Naive B cell (primary cell): ENCODE results near the gene LRP3. TPM values are rescaled to one million over a fixed set of nuclear protein-coding genes. Genes with fewer than 3 reads are reported as not detected.
"Not testable (repeated sequence)": the region's sequence is repeated elsewhere in the genome, so short reads cannot be mapped to it uniquely, and the experiment has no call there.

Experiments used
- ATAC-seq, 2 donors: fragments of 150-1000 bp; cut with Tn5 transposase; 2 replicates each; pipeline ENCODE4 v1.10.0; 2021; ENCODE audit warnings: low read depth in 2 of 2, mild to moderate bottlenecking in 2 of 2, moderate library complexity in 2 of 2
- DNase-seq: peaks from one replicate; pipeline ENCODE4 v3.0.0; 2022
- H3K27ac Mint-ChIP-seq, 6 donors: one replicate each; pipeline ENCODE4 v1.8.0; 2020 to 2022; ENCODE audit warnings: mild to moderate bottlenecking in 6 of 6, mixed read lengths in 6 of 6, moderate library complexity in 5 of 6, inconsistent platforms in 2 of 6
- H3K27me3 Mint-ChIP-seq, 3 donors: one replicate each; pipeline ENCODE4 v1.8.0; 2021 to 2022; ENCODE audit warnings: mixed read lengths in 3 of 3, mild to moderate bottlenecking in 1 of 3
- H3K36me3 Mint-ChIP-seq, 2 donors: one replicate each; pipeline ENCODE4 v1.8.0; 2020 to 2022; ENCODE audit warnings: mixed read lengths in 2 of 2, inconsistent platforms in 1 of 2, mild to moderate bottlenecking in 1 of 2
- H3K4me1 Mint-ChIP-seq, 3 donors: one replicate each; pipeline ENCODE4 v1.8.0; 2020 to 2022; ENCODE audit warnings: mixed read lengths in 3 of 3, inconsistent platforms in 1 of 3, mild to moderate bottlenecking in 1 of 3, moderate library complexity in 1 of 3
- H3K4me3 Mint-ChIP-seq, 8 donors: one replicate each; pipeline ENCODE4 v1.8.0; 2020 to 2022; ENCODE audit warnings: mild to moderate bottlenecking in 8 of 8, mixed read lengths in 8 of 8, moderate library complexity in 8 of 8, inconsistent platforms in 2 of 8
- H3K9me3 Mint-ChIP-seq, 7 donors: one replicate each; pipeline ENCODE4 v1.8.0; 2020 to 2022; ENCODE audit warnings: mixed read lengths in 7 of 7, mild to moderate bottlenecking in 5 of 7, inconsistent platforms in 2 of 7, moderate library complexity in 1 of 7
- polyA plus RNA-seq, 6 donors: library from polyadenylated mRNA; unstranded; fragments of 300-500 nt; fragmentation: Illumina TruSeq; gene quantifications; one replicate each; pipeline ENCODE4 v1.2.3, GENCODE V29; 2021; ENCODE audit warnings: low read depth in 6 of 6

The LRP3 gene
- polyA plus RNA-seq = not detected

GRCh38 chr19:33193865-33194362 is at the start of gene LRP3:
Gene LRP3, plus strand, starts transcription at chr19:33194330. Its CDS starts 456 bp downstream, at chr19:33194786.
- H3K27ac Mint-ChIP-seq = no peak within 1 kb of the TSS
- peaks cover 0 to 7% (median 4%) of the 10 kb centered on the region in 3 donors for H3K4me1 Mint-ChIP-seq
- H3K27me3 Mint-ChIP-seq = peaks cover 32 to 57% (median 56%) of the 10 kb centered on the region in 3 donors
- peak within 1 kb of the TSS in 7 of 8 donors; percentile 32 to 84 (median 65) for H3K4me3 Mint-ChIP-seq
- H3K9me3 Mint-ChIP-seq = no peaks in the 10 kb centered on the region
- ATAC-seq (no peak), DNase-seq (no peak)
- no peaks in the 10 kb centered on the region for H3K36me3 Mint-ChIP-seq

- Mint-ChIP-seq H3K9me3 (no peaks in the 10 kb centered on the region), H3K27me3 (peaks cover 0 to 13% (median 13%) of the 10 kb centered on the region in 3 donors), H3K4me3 (peak overlapping the region in 1 of 8 donors; percentile 6), H3K36me3 (no peaks in the 10 kb centered on the region), H3K4me1 (peaks cover 4 to 6% (median 6%) of the 10 kb centered on the region in 3 donors), H3K27ac (no peak overlapping the region)
- ATAC-seq = no peak
- no peak for DNase-seq
Measured at GRCh38 chr19:33146209-33146608, 47.9 kb upstream of the LRP3 start.

GRCh38 chr19:33147538-33147937 is 46.6 kb upstream of the LRP3 start:
- Mint-ChIP-seq H3K36me3 (no peaks in the 10 kb centered on the region), H3K27me3 (peaks cover 0 to under 1% (median 0%) of the 10 kb centered on the region in 3 donors), H3K4me3 (peak overlapping the region in 1 of 8 donors; percentile 57), H3K27ac (no peak overlapping the region), H3K4me1 (peaks cover 4 to 6% (median 6%) of the 10 kb centered on the region in 3 donors), H3K9me3 (no peaks in the 10 kb centered on the region)
- DNase-seq (no peak), ATAC-seq (no peak)

GRCh38 chr19:33150852-33151518 is 43.1 kb upstream of the LRP3 start:
- Mint-ChIP-seq H3K27ac (peak overlapping the region in 1 of 6 donors; percentile 52), H3K27me3 (peaks cover 0 to 6% (median 4%) of the 10 kb centered on the region in 3 donors), H3K36me3 (no peaks in the 10 kb centered on the region), H3K4me3 (no peak overlapping the region), H3K9me3 (no peaks in the 10 kb centered on the region), H3K4me1 (no peaks in the 10 kb centered on the region)
- ATAC-seq (no peak), DNase-seq (no peak)

- DNase-seq (no peak), ATAC-seq (no peak)
- Mint-ChIP-seq H3K27me3 (peaks cover 0 to 6% (median 4%) of the 10 kb centered on the region in 3 donors), H3K4me3 (no peak overlapping the region), H3K27ac (no peak overlapping the region), H3K4me1 (no peaks in the 10 kb centered on the region), H3K9me3 (no peaks in the 10 kb centered on the region), H3K36me3 (no peaks in the 10 kb centered on the region)
Measured at GRCh38 chr19:33152176-33152575, 42.0 kb upstream of the LRP3 start.

GRCh38 chr19:33152625-33153024 is 41.5 kb upstream of the LRP3 start:
- H3K27ac Mint-ChIP-seq = peak overlapping the region in 1 of 6 donors; percentile 22
- not testable (repeated sequence) for DNase-seq, H3K36me3 Mint-ChIP-seq, H3K9me3 Mint-ChIP-seq, H3K4me1 Mint-ChIP-seq, H3K27me3 Mint-ChIP-seq, H3K4me3 Mint-ChIP-seq, ATAC-seq

GRCh38 chr19:33154313-33154712 is 39.8 kb upstream of the LRP3 start:
- not testable (repeated sequence) for H3K27ac Mint-ChIP-seq, DNase-seq, H3K36me3 Mint-ChIP-seq, H3K4me1 Mint-ChIP-seq, ATAC-seq, H3K27me3 Mint-ChIP-seq, H3K9me3 Mint-ChIP-seq, H3K4me3 Mint-ChIP-seq

- ATAC-seq (no peak), DNase-seq (no peak)
- no peaks in the 10 kb centered on the region for H3K36me3 Mint-ChIP-seq
- peaks cover 4 to 14% (median 11%) of the 10 kb centered on the region in 3 donors for H3K4me1 Mint-ChIP-seq
- no peak overlapping the region for H3K4me3 Mint-ChIP-seq
- H3K27ac Mint-ChIP-seq = peak overlapping the region in 2 of 6 donors; percentile 16 to 86
- H3K9me3 Mint-ChIP-seq = no peaks in the 10 kb centered on the region
- peaks cover 0 to 6% (median 4%) of the 10 kb centered on the region in 3 donors for H3K27me3 Mint-ChIP-seq
Measured at GRCh38 chr19:33156334-33156733, 37.8 kb upstream of the LRP3 start.

GRCh38 chr19:33157906-33158305 is 36.2 kb upstream of the LRP3 start:
- DNase-seq (no peak), ATAC-seq (no peak)
- H3K4me3 Mint-ChIP-seq = peak overlapping the region in 1 of 8 donors; percentile 55
- no peaks in the 10 kb centered on the region for H3K36me3 Mint-ChIP-seq
- peaks cover 0 to 6% (median 4%) of the 10 kb centered on the region in 3 donors for H3K27me3 Mint-ChIP-seq
- no peak overlapping the region for H3K27ac Mint-ChIP-seq
- H3K9me3 Mint-ChIP-seq = no peaks in the 10 kb centered on the region
- peaks cover 4 to 16% (median 11%) of the 10 kb centered on the region in 3 donors for H3K4me1 Mint-ChIP-seq

GRCh38 chr19:33158365-33158764 is 35.8 kb upstream of the LRP3 start:
- DNase-seq (no peak), ATAC-seq (no peak)
- Mint-ChIP-seq H3K36me3 (no peaks in the 10 kb centered on the region), H3K27me3 (peaks cover 0 to 6% (median 4%) of the 10 kb centered on the region in 3 donors), H3K4me3 (peak overlapping the region in 1 of 8 donors; percentile 55), H3K27ac (no peak overlapping the region), H3K4me1 (peaks cover 4 to 16% (median 11%) of the 10 kb centered on the region in 3 donors), H3K9me3 (no peaks in the 10 kb centered on the region)

GRCh38 chr19:33159149-33159548 is 35.0 kb upstream of the LRP3 start:
- no peak for ATAC-seq
- Mint-ChIP-seq H3K4me1 (peaks cover 4 to 16% (median 11%) of the 10 kb centered on the region in 3 donors), H3K9me3 (no peaks in the 10 kb centered on the region), H3K36me3 (peaks cover 0 to 4% of the 10 kb centered on the region in 2 donors), H3K4me3 (no peak overlapping the region), H3K27me3 (peaks cover 0 to 4% (median 4%) of the 10 kb centered on the region in 3 donors), H3K27ac (no peak overlapping the region)
- DNase-seq = no peak

- H3K27me3 Mint-ChIP-seq = no peaks in the 10 kb centered on the region
- no peak for DNase-seq
- H3K4me3 Mint-ChIP-seq = no peak overlapping the region
- H3K27ac Mint-ChIP-seq = peak overlapping the region in 1 of 6 donors; percentile 44
- H3K4me1 Mint-ChIP-seq = peaks cover 5 to 16% (median 11%) of the 10 kb centered on the region in 3 donors
- peaks cover 0 to 5% of the 10 kb centered on the region in 2 donors for H3K36me3 Mint-ChIP-seq
- ATAC-seq = no peak
- H3K9me3 Mint-ChIP-seq = no peaks in the 10 kb centered on the region
Measured at GRCh38 chr19:33159893-33160292, 34.2 kb upstream of the LRP3 start.

GRCh38 chr19:33161201-33161600 is 32.9 kb upstream of the LRP3 start:
- DNase-seq (no peak), ATAC-seq (no peak)
- Mint-ChIP-seq H3K4me3 (no peak overlapping the region), H3K27me3 (no peaks in the 10 kb centered on the region), H3K4me1 (peaks cover 8 to 16% (median 11%) of the 10 kb centered on the region in 3 donors), H3K36me3 (peaks cover 0 to 5% of the 10 kb centered on the region in 2 donors), H3K27ac (peak overlapping the region in 1 of 6 donors; percentile 91), H3K9me3 (no peaks in the 10 kb centered on the region)

- Mint-ChIP-seq H3K9me3 (peaks cover 0 to 9% (median 5%) of the 10 kb centered on the region in 7 donors), H3K36me3 (peaks cover 5 to 8% of the 10 kb centered on the region in 2 donors), H3K27me3 (no peaks in the 10 kb centered on the region), H3K4me1 (peaks cover 8 to 19% (median 18%) of the 10 kb centered on the region in 3 donors), H3K4me3 (no peak overlapping the region), H3K27ac (no peak overlapping the region)
- ATAC-seq (no peak), DNase-seq (no peak)
Measured at GRCh38 chr19:33163481-33163880, 30.6 kb upstream of the LRP3 start.
